SU-DHL-6 (cell line): ENCODE results near the gene SYNCRIP.

Experiments
- H2AFZ ChIP-seq: fragments of 200-600 bp; sonication (generic); 2 replicates; pipeline ENCODE4 v1.6.1; 2014; ENCODE audit warnings: low read depth, mild to moderate bottlenecking, moderate library complexity, mixed read lengths, antibody characterized with exemption, low read length; ENCODE audit not compliant: severe bottlenecking
- H3F3A ChIP-seq: fragments of 200-600 bp; shearing (Covaris generic); 2 replicates; pipeline ENCODE4 v1.6.0; 2016; ENCODE audit warnings: antibody characterized with exemption, mild to moderate bottlenecking; ENCODE audit not compliant: insufficient read depth
- H3K27ac ChIP-seq: fragments of 200-600 bp; sonication (generic); 2 replicates; pipeline ENCODE4 v1.5.1; 2016; ENCODE audit warnings: low read depth, mild to moderate bottlenecking, low read length, moderate library complexity, mixed read lengths
- H3K27me3 ChIP-seq: fragments of 200-600 bp; sonication (generic), shearing (Covaris generic); 2 replicates; pipeline ENCODE4 v1.6.0; 2014; ENCODE audit warnings: mild to moderate bottlenecking, low read length
- H3K36me3 ChIP-seq: fragments of 200-600 bp; sonication (generic); 2 replicates; pipeline ENCODE4 v1.6.1; 2014; ENCODE audit warnings: mild to moderate bottlenecking, low read length, mixed read lengths
- H3K4me2 ChIP-seq: fragments of 300-600, 200-600 bp; shearing (Covaris generic), sonication (generic); 2 replicates; pipeline ENCODE4 v1.6.0; 2014; ENCODE audit warnings: low read length, low read depth, mild to moderate bottlenecking; ENCODE audit not compliant: poor library complexity, severe bottlenecking
- H3K4me3 ChIP-seq: fragments of 200-600 bp; sonication (generic); 2 replicates; pipeline ENCODE4 v1.5.1; 2014; ENCODE audit warnings: antibody characterized with exemption, low read length, mild to moderate bottlenecking, mixed read lengths; ENCODE audit not compliant: insufficient read depth, poor library complexity, severe bottlenecking
- H3K79me2 ChIP-seq: fragments of 200-600 bp; sonication (generic); 2 replicates; pipeline ENCODE4 v1.6.1; 2014; ENCODE audit warnings: mild to moderate bottlenecking, low read length, moderate library complexity; ENCODE audit not compliant: insufficient read depth
- H3K9ac ChIP-seq: fragments of 200-600 bp; sonication (generic); 2 replicates; pipeline ENCODE4 v1.7.0; 2014; ENCODE audit warnings: mild to moderate bottlenecking, low read length
- H3K9me2 ChIP-seq: fragments of 200-600 bp; sonication (generic); replicated peaks from 2 replicates; pipeline ENCODE4 v1.6.1; 2014; ENCODE audit warnings: low read length; ENCODE audit not compliant: insufficient read depth
- H3K9me3 ChIP-seq: fragments of 200-600 bp; sonication (generic); 2 replicates; pipeline ENCODE4 v1.6.1; 2014; ENCODE audit warnings: low read length, mixed read lengths; ENCODE audit not compliant: insufficient read depth
- H4K20me1 ChIP-seq: fragments of 200-600 bp; sonication (generic); 2 replicates; pipeline ENCODE4 v1.6.1; 2014; ENCODE audit warnings: low read depth, mild to moderate bottlenecking, antibody characterized with exemption, low read length, moderate library complexity, mixed read lengths
- CTCF ChIP-seq: fragments of 200-600 bp; sonication (generic); IDR thresholded peaks from one replicate; pipeline ENCODE4 v1.5.1; 2017; ENCODE audit warnings: antibody characterized with exemption, mild to moderate bottlenecking, low read length, moderate library complexity; ENCODE audit not compliant: insufficient read depth, poor library complexity, severe bottlenecking
- EZH2phosphoT487 ChIP-seq: fragments of 200-600 bp; sonication (generic), shearing (Covaris generic); conservative IDR thresholded peaks from 2 replicates; pipeline ENCODE4 v1.6.1; 2018; ENCODE audit warnings: mild to moderate bottlenecking, antibody characterized with exemption, low read length, moderate library complexity, mixed read lengths

Gene SYNCRIP

DNA sequence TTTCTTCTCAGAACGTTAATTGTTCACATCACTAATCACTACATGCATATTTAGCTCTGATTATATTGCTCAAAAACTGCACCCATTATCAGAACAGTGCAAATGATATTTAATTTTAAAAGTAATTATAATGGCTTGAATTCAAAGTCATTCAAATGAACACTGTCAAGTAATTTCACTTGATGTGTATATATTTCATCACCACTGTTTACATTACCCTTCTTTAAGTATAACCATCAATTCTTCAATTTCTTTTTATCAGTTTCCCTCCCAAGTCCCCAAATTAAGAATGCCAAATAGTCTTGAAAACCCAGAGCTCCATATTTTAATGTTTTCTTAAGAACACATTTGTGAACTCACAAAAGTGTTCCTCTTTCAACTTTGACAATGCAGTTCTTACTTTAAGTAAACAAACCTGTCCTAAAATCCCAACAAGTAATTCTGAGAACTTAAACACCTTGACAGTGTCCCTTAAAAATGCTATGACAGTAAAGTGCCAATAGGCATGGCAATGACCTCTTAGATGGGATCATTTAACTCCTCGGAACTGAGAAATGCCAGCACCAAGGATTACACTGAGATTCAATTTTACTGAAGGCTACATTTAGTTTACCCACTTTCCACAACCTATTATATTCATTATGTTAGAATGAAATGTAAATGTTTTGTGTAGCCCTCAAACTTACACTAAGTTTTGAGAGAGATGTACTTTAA, 32.3 kb downstream of the SYNCRIP start:
- Histone ChIP-seq H4K20me1 (peaks cover 47% of the 10 kb centered on the region), H3K9me2 (no peaks in the 10 kb centered on the region), H3K9me3 (no peaks in the 10 kb centered on the region), H3K4me3 (no peak overlapping the region), H2AFZ (no peak overlapping the region), H3K9ac (no peak overlapping the region), H3K79me2 (peaks cover 23% of the 10 kb centered on the region), H3K27me3 (no peaks in the 10 kb centered on the region), H3K4me2 (no peak overlapping the region), H3K27ac (no peak overlapping the region), H3K36me3 (peaks cover 85% of the 10 kb centered on the region), H3F3A (peaks cover 82% of the 10 kb centered on the region)
- TF ChIP-seq CTCF: no peak
- TF ChIP-seq EZH2phosphoT487: no peak

- no peak overlapping the region for H3K9ac ChIP-seq
- H3K4me3 ChIP-seq: no peak overlapping the region
- no peaks in the 10 kb centered on the region for H3K27me3 ChIP-seq
- no peak for TF ChIP-seq CTCF
- no peak for TF ChIP-seq EZH2phosphoT487
- peaks cover 78% of the 10 kb centered on the region for H3F3A ChIP-seq
- no peak overlapping the region for H2AFZ ChIP-seq
- H3K4me2 ChIP-seq: no peak overlapping the region
- H3K9me2 ChIP-seq: no peaks in the 10 kb centered on the region
- H3K27ac ChIP-seq: no peak overlapping the region
- H3K79me2 ChIP-seq: peaks cover 5% of the 10 kb centered on the region; the same call in 1 of the 2 replicates
- H3K9me3 ChIP-seq: no peaks in the 10 kb centered on the region
- peaks cover 9% of the 10 kb centered on the region; the same call in 1 of the 2 replicates for H4K20me1 ChIP-seq
- H3K36me3 ChIP-seq: peaks cover 9% of the 10 kb centered on the region; the same call in 1 of the 2 replicates
These were observed 40.6 kb downstream of the SYNCRIP start for GRCh38 chr6:85602100-85602499.

DNA sequence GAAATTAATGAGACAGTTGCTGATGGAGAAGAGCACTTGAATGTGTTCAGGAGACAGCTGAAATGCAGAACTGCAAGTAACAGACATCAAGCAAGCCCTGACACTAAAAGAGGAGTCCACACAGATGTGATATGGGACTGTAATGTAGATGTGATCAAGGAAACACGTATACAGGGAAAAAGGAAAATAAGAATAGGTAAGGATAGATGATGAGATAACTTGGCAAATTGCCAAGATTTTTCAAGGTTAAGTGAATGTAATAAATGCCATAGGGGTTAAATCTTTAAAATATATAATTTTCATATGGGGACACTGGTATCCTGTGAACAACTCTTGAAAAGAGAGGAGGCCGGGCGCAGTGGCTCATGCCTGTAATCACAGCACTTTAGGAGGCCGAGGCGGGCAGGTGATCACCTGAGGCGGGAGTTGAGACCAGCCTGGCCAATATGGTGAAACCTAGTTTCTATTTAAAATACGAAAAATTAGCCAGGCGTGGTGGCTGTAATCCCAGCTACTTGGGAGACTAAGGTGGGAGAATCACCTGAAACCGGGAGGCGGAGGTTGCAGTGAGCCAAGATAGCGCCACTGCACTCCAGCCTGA, 41.9 kb downstream of the SYNCRIP start:
- H3K79me2 ChIP-seq: no peaks in the 10 kb centered on the region; the same call in 1 of the 2 replicates
- no peak overlapping the region for H3K4me2 ChIP-seq
- H3K9ac ChIP-seq: no peak overlapping the region
- no peaks in the 10 kb centered on the region for H3K9me2 ChIP-seq
- no peak overlapping the region for H3K4me3 ChIP-seq
- H4K20me1 ChIP-seq: no peaks in the 10 kb centered on the region
- no peaks in the 10 kb centered on the region for H3K36me3 ChIP-seq
- peaks cover 78% of the 10 kb centered on the region for H3F3A ChIP-seq
- H3K27ac ChIP-seq: no peak overlapping the region
- no peak overlapping the region for H2AFZ ChIP-seq
- TF ChIP-seq CTCF: no peak
- no peak for TF ChIP-seq EZH2phosphoT487
- H3K9me3 ChIP-seq: no peaks in the 10 kb centered on the region
- no peaks in the 10 kb centered on the region for H3K27me3 ChIP-seq
